Cardiac muscle cell (in vitro differentiated cells and primary cell): Measurements from ENCODE around the gene SOWAHD. TPM values are rescaled to one million over a fixed set of nuclear protein-coding genes. Genes with fewer than 3 reads are reported as not detected.
"Not testable (repeated sequence)": the region's sequence is repeated elsewhere in the genome, so short reads cannot be mapped to it uniquely, and the experiment has no call there.

Source experiments
- DNase-seq, 2 donors: peaks; one replicate each; pipeline versions ENCODE4 v3.0.0 to v3.0.0-alpha.2; 2010 to 2017; ENCODE audit warnings: low read depth in 1 of 2, low spot score in 1 of 2
- H3K27ac ChIP-seq: fragments of 200-600 bp; sonication (generic); 2 replicates; pipeline ENCODE4 v1.5.1; 2016
- H3K27me3 ChIP-seq: fragments of 200-600 bp; sonication (generic); 2 replicates; pipeline ENCODE4 v1.6.0; 2016; ENCODE audit warnings: control low read depth
- H3K36me3 ChIP-seq: fragments of 200-600 bp; sonication (generic); 2 replicates; pipeline ENCODE4 v1.5.1; 2016; ENCODE audit warnings: control low read depth
- H3K4me1 ChIP-seq: fragments of 200-600 bp; sonication (generic); 2 replicates; pipeline ENCODE4 v1.8.1; 2017; ENCODE audit warnings: low read depth, mild to moderate bottlenecking, mixed run types
- H3K4me3 ChIP-seq: fragments of 200-600 bp; sonication (generic); 2 replicates; pipeline ENCODE4 v1.5.1; 2016; ENCODE audit warnings: mild to moderate bottlenecking
- H3K9me3 ChIP-seq: fragments of 200-600 bp; sonication (generic); 2 replicates; pipeline ENCODE4 v1.5.1; 2017; ENCODE audit warnings: low read depth, mild to moderate bottlenecking, control low read depth
- polyA plus RNA-seq: library from polyadenylated mRNA; unstranded; fragments of >200 nt; fragmentation: Nextera tagmentation; extraction: Ambion mirVana; gene quantifications from 2 replicates; pipeline ENCODE4 v1.2.1, GENCODE V29; 2016
- total RNA-seq: library from RNA; depleted of rRNA; stranded (reverse); fragments of >200 nt; gene quantifications from 2 replicates; pipeline ENCODE4 v1.2.3, GENCODE V29; 2016
- TF ChIP-seq, protein P1 (sequence below): IDR thresholded peaks from 2 replicates; pipeline ENCODE4 v1.5.1; 2012; ENCODE audit warnings: low read depth, mild to moderate bottlenecking, low read length

The SOWAHD gene
- total and polyA plus RNA-seq, 2 experiments from 2014 or later: 1.2 to 1.3 TPM

DNA sequence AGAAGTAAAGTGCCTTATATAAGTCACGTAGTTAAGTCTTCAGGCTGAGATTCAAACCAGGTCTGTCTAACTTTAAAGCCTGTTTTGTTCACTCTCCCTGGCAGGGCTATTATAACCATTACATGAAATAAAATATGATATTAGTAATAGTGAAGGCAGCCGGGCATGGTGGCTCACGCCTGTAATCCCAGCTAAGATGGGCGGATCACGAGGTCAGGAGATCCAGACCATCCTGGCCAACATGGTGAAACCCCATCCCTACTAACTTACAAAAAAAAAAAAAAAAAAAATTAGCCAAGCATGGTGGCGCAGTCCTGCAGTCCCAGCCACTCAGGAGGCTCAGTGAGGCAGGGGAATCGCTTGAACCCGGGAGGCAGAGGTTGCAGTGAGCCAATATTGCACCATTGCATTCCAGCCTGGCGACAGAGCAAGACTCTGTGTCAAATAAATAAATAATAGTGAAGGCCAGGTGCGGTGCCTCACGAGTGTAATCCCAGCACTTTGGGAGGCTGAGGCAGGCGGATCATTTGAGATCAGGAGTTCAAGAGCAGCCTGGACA lies 22.1 kb upstream of the SOWAHD start:
- Histone ChIP-seq H3K9me3 (no peaks in the 10 kb centered on the region), H3K4me3 (no peak overlapping the region), H3K4me1 (no peaks in the 10 kb centered on the region), H3K27me3 (no peaks in the 10 kb centered on the region), H3K36me3 (no peaks in the 10 kb centered on the region), H3K27ac (no peak overlapping the region)
- TF ChIP-seq, protein P1, sequence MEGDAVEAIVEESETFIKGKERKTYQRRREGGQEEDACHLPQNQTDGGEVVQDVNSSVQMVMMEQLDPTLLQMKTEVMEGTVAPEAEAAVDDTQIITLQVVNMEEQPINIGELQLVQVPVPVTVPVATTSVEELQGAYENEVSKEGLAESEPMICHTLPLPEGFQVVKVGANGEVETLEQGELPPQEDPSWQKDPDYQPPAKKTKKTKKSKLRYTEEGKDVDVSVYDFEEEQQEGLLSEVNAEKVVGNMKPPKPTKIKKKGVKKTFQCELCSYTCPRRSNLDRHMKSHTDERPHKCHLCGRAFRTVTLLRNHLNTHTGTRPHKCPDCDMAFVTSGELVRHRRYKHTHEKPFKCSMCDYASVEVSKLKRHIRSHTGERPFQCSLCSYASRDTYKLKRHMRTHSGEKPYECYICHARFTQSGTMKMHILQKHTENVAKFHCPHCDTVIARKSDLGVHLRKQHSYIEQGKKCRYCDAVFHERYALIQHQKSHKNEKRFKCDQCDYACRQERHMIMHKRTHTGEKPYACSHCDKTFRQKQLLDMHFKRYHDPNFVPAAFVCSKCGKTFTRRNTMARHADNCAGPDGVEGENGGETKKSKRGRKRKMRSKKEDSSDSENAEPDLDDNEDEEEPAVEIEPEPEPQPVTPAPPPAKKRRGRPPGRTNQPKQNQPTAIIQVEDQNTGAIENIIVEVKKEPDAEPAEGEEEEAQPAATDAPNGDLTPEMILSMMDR: no peak
- no peak for DNase-seq

DNA sequence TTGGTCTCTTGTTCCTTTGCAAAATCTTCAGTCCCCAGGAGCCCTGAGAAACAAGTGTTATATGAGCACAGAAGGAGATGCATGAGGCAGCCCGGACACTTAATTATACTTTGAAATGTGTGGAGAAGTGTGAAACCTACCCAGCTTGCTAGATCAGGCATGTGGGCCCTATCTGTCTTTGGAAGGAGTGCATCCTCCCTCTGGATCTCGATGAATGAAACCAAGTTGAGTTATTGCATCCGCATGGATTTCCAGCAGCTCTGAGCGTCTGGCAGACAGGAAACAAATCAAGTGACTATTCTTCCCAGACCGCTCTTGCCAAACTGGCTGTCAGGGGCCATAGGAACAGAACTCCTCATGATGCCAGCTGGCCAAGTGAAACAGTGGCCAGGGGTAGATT lies 19.6 kb upstream of the SOWAHD start:
- Histone ChIP-seq H3K4me3 (no peak overlapping the region), H3K4me1 (no peaks in the 10 kb centered on the region), H3K9me3 (no peaks in the 10 kb centered on the region), H3K27ac (no peak overlapping the region), H3K36me3 (no peaks in the 10 kb centered on the region), H3K27me3 (no peaks in the 10 kb centered on the region)
- DNase-seq: no peak
- TF ChIP-seq, protein P1: no peak

DNA sequence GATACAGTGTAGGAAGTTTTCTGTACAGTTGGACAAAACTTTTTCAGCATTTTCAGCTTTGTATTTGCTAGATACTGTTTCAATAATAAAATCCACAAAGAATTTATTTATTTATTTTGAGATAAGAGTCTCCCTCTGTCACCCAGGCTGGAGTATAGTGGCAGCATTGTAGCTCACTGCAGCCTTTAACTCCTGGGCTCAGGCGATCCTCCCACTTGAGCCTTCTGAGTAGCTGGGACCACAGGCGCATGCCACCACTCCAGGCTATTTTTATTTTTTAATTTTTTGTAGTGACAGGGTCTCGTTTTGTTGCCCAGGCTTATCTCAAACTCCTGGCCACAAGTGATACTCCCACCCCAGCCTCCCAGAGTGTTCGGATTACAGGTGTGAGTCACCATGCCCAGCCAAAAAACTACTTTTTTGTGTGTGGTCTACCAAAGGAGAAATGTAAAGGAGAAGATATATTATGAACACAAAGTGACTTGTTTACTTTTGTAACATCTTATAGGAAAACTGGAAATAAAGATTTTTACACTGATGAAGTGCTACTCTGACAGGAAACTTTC lies 13.0 kb upstream of the SOWAHD start:
- no peaks in the 10 kb centered on the region for H3K9me3 ChIP-seq
- no peak overlapping the region for H3K4me3 ChIP-seq
- no peak overlapping the region for H3K27ac ChIP-seq
- H3K4me1 ChIP-seq: no peaks in the 10 kb centered on the region
- H3K36me3 ChIP-seq: no peaks in the 10 kb centered on the region
- TF ChIP-seq, protein P1: no peak
- DNase-seq: no peak
- no peaks in the 10 kb centered on the region for H3K27me3 ChIP-seq

DNA sequence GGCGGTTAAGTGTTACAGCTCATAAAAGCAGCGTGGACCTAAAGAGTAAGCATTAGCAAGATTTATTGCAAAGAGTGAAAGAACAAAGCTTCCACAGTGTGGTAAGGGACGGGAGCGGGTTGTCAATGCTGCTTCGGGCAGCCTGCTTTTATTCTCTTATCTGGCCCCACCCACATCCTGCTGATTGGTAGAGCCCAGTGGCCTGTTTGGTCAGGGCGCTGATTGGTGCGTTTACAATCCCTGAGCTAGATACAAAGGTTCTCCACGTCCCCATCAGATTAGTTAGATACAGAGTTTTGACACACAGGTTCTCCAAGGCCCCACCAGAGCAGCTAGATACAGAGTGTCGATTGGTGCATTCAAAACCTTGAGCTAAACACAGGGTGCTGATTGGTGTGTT lies 8.3 kb upstream of the SOWAHD start:
- not testable (repeated sequence) for H3K9me3 ChIP-seq, H3K4me1 ChIP-seq, H3K36me3 ChIP-seq, H3K4me3 ChIP-seq, DNase-seq, H3K27ac ChIP-seq, H3K27me3 ChIP-seq

DNA sequence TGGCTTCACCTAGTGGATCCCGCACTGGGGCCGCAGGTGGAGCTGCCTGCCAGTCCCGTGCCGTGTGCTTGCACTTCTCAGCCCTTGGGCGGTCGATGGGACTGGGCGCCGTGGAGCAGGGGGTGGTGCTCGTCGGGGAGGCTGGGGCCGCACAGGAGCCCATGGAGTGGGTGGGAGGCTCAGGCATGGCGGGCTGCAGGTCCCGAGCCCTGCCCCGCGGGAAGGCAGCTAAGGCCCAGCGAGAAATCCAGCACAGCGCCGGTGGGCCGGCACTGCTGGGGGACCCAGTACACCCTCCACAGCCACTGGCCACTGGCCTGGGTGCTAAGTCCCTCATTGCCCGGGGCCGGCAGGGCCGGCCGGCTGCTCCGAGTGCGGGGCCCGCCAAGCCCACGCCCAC lies 7.6 kb upstream of the SOWAHD start:
- H3K27ac ChIP-seq, H3K4me3 ChIP-seq, H3K36me3 ChIP-seq, H3K4me1 ChIP-seq, DNase-seq, H3K9me3 ChIP-seq, H3K27me3 ChIP-seq: not testable (repeated sequence)

DNA sequence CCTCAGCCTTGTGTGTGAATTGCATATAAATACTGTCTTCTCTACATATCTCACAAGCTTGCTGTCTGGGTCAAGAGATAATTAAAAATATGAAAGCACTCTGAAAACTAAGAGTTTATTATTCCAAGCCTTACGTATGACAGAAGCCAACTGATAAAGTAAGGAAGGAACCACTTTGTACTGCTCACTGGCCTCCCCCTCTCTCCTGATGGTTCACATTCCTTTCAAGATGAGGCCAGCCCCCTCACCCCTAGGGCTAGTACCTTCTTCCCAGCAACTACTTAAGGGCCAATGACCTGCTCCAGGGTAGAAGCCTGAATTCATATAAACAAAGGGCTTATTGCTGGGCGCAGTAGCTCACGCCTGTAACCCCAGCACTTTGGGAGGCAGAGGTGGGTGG lies 5.4 kb upstream of the SOWAHD start:
- Histone ChIP-seq H3K27me3 (peaks cover 3% of the 10 kb centered on the region), H3K36me3 (no peaks in the 10 kb centered on the region), H3K27ac (no peak overlapping the region), H3K9me3 (no peaks in the 10 kb centered on the region), H3K4me1 (no peaks in the 10 kb centered on the region), H3K4me3 (no peak overlapping the region)
- TF ChIP-seq, protein P1: no peak
- DNase-seq: no peak
